ENCODE results near the gene COL2A1.
A peak's percentile ranks its signal among the peaks of the same experiment; 100 is the strongest.
"Not testable (repeated sequence)": the region's sequence is repeated elsewhere in the genome, so short reads cannot be mapped to it uniquely, and the experiment has no call there.

Gene COL2A1

DNA sequence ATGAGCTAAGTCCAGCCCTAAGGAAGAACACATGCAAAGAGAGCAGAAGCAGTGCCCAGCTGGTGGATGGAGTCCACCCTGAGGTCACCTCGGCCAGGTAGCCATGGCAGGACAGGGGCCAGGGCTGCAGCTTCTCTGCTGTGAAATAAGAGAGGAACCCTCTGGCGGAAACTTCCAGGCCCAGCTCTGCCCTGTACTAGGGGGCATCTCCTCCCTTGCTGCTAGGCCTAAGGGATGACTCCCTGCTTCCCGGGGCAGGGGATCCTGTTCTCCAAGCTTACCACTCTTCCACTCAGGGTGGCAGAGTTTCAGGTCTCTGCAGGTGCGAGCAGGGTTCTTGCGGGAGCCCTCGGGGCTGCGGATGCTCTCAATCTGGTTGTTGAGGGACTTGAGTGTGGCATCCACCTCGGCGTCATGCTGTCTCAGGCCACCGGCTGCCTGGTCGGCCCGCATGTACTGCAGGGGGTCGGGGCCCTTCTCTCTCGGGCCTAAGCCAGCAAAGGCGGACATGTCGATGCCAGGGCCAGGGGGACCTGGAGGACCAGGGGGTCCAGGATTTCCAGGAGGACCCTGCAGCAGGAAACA is 29.1 kb downstream of the COL2A1 start:
- DNase-seq (ENCODE audit: low read depth in 2 of 2) = no peak

GRCh38 chr12:47973870-47974269 is 30.4 kb downstream of the COL2A1 start:
- no peak for DNase-seq (ENCODE audit: low read depth in 2 of 2)

DNA sequence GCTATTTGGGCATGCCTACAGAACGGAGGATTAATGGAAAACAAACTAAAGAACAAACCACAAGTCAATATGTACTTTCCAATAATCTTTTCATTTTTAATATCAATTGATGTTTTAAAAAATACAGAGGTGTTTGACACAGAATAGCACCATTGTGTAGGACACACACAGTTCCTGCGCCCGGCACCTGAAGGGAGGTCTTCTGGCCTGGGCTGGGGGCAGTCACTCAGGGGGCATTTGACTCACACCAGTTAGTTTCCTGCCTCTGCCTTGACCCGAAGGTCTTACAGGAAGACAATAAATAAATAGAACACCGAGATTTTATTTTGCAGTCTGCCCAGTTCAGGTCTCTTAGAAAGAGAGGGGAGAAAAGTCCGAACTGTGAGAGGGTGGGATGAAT is 31.4 kb downstream of the COL2A1 start:
- DNase-seq (ENCODE audit: low read depth in 2 of 2) = no peak

DNA sequence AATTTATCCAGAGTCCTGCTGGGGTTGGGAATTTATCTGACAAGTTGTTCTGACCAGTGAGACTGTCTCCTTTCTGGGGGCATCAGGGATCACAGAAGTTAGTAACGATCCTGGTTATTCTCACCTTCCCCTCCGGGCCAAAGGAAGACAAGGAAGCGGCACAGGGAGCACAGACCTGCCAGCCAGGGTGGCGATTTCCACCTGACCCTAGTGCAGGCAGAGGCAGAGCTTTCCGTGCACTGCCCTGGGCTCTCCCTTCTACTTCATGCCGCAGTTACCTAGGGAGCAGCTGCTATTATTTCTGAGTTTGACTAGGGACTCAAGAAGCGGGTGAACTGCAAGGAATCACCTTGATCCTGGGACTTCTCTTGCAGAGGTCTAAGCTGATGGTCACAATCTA is 33.4 kb downstream of the COL2A1 start:
- DNase-seq (ENCODE audit: low read depth in 2 of 2) = no peak

DNA sequence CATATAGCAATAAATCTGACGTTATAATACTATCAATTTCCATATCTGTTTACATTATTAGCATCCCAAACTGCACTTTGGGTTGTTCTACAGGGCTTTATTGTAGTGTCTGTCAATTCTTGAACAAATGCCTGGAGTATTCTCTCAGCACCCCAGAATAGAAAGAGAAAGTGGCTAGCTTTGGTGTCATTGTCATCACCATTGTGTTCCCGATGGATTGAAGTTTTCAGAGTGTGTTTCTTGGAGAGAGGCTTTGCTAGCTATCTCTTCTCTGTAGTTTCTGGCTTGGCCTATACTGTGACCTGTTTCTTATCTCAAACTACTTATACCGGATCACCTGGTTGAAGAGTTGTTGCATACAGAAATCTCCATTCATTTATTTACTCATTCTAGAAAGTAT is 34.4 kb downstream of the COL2A1 start:
- no peak for DNase-seq (ENCODE audit: low read depth in 2 of 2)

DNA sequence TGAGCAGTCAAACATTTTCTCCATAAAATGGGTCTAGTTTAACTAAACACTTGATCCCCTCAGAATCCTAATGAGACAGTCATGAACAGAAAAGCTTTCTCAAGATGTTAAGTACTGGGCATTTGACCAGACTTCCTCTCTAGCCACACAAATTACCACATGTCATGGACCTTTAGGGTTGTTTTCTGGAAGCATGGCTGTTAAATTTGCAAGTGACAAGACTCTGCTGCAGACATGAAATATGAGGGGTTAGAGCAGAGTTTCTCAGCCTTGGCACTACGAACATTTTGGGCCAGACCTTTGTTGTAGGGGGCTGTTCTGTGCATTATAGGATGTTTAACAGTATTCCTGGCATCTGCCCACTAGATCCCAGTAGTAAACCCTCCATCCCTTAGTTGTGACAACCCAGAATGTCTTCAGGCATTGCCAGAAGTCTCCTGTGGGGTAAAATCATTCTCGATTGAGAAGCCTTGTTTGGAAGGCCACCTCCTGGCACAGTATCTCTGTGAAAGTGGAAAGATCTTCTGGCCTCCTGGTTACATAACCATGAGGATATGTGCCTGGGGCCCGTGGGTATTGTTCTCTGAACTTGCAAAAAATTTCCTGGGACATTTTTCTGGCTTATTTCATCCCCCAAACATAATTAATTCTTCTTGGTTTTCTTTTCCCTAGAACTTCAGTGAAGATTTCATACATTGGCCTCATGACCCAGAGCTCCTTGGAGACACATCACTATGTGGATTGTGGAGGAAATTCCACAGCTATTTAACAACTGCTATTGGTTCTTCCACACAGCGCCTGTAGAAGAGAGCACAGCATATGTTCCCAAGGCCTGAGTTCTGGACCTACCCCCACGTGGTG is 36.6 kb downstream of the COL2A1 start:
- no peak for DNase-seq (ENCODE audit: low read depth in 2 of 2)

- no peak for DNase-seq (ENCODE audit: low read depth in 2 of 2)
Measured at GRCh38 chr12:47965581-47965980, 38.7 kb downstream of the COL2A1 start.

- DNase-seq (ENCODE audit: low read depth in 2 of 2) = no peak
Measured at GRCh38 chr12:47964106-47964728, 40.1 kb downstream of the COL2A1 start.

DNA sequence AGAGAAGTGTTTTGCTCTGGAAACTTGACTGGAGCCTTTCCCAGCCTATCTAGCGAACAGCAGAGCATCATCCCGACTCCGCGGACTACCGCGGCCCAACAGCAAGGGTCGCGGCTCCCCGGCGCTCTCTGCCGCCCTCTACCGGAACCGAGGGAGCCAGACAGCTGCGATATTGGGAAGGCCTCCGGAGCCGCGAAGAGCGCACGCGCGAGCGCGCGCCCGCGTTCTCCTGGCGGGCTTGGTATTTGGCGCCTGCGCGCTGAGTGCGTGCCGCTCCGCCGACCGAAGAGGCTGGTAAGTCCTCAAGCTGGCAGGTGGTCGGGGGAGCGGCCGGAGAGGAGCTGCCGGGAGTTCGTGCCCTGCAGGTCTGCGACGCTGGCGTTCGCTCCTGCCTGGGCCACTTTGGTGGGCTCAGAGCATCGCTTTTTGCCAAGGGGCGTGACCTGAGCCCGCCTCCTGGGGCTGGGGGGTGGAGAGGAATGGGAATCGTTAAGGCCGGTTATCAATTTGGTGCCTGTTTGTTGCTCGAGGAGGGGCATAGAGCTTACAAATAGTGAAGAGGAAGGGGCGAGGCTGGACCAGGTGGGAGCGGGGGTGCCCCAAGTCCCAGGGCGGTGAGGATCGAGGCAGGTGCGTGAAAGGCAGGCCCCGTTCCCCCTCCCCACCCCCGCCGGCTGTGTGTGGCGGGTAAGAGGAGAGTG is 40.8 kb downstream of the COL2A1 start, which contains the start of gene TMEM106C:
Gene TMEM106C, plus strand, starts transcription at position 257 of the 701 bp plus-strand sequence. CDS start 641 bp downstream, outside the sequence.
- DNase-seq (ENCODE audit: low read depth in 2 of 2) = peak; percentile 89 to 91

DNA sequence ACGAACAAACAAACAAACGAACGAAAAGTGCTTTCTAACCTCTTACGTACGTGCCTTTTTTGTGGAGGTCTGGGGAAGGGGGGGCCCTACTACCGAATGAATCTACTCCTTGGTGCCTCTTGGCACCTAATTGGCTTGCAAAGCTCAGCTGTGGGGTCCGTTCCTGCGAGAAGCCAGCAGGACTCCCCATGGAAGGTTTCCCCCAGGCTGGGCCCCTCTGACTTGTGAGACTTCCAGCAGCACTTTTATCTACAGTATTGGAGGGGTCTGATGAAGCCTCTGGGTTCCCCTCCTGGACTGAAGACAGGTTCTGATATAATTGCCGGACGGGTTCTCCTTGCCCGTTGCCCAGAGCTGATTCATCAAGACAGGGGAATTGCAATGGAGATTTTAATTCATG is 42.1 kb downstream of the COL2A1 start:
- DNase-seq (ENCODE audit: low read depth in 2 of 2) = no peak

DNA sequence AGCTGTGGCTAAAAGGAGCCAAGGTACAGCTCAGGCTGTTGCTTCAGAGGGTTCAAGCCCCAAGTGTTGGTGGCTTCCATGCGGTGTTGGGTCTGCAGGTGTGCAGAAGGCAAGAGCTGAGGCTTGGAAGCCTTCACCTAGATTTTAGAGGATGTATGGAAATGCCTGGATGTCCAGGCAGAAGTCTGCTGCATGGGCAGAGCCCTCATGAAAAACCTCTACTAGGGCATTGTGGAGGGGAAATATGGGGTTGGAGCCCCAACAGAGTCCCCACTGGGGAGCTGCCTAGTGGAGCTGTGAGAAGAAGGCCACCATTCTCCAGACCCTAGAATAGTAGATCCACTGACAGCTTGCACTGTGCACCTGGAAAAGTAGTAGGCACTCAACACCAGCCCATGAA is 46.6 kb downstream of the COL2A1 start:
- not testable (repeated sequence) for DNase-seq (ENCODE audit: low read depth in 2 of 2)

- no peak for DNase-seq (ENCODE audit: low read depth in 2 of 2)
Measured at GRCh38 chr12:47955059-47955458, 49.2 kb downstream of the COL2A1 start.

DNA sequence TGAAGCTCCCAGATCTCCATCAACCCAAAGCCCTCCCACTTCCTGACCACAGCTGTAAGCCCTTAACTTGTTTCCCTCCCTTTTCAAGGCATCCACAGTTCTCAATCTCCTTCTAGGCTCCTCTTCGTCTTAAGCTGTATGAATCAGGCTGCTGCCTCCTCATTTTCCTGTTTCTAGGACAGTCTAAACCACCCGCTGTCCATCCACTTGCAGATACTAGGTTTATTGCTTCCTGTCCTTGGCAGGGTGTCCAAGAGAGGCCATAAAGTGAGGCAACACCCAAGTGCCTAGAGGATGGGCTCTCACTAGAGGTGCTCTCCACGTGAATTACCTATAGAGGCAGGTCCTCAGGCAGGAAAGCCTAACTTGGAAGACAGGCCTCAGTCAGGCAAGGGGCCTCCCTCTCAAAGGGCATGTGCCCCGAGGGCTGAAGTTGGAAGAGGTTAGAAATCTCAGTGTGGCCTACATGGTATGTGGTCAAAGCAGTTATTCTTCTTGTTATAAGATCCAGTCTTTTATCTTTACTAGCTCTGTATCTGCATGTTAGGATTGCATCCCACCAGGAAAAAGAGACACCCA is 49.7 kb downstream of the COL2A1 start:
- no peak for DNase-seq (ENCODE audit: low read depth in 2 of 2)

DNA sequence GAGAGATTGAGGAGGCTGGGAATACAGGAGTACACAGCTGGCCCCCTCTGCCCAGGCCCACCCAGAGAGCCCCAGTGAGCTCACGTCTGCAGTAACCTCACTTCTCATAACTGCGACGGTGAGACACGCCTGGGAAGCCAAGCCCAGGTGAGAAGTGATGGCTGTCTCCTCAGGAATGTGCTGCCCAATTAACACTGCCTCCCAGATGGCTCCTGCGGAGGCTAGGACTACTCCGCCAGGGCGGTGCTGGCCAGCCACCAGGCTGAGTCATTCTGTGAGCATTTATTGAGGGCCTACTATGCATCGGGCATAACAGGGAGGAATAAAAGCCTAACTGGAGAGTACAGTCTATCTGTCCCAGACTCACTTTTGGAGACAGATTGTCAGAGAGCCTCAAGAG is 50.2 kb downstream of the COL2A1 start:
- DNase-seq (ENCODE audit: low read depth in 2 of 2) = no peak

DNA sequence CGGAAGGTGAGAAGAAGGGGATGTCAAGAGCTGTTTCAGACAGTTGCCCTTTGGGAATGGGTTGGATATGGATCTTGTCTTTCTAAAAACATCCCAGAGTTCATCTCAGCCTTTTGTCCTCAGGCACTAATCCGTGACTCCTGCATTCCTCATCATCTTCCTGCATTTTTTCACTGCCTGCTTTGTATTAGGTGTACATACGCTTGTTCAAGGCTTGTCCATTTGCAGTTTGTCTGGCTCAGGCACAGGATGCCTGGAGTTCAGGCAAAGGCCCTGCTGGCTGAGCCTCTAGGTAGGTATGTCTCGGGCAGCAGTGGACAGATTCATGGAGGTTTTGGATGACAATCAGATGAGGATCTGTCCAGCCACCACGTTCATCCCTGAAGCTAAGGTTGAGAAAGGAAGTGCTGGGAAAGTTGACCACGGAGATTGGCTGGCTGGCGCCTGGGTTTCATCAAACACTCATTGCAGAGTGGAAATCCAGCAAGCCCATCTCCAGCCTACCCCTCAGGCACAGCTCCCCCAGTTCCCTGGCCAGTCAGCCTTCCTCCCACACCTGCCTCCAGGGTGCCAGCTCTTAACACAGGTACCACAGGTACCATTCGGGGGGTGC is 53.3 kb downstream of the COL2A1 start:
- no peak for DNase-seq (ENCODE audit: low read depth in 2 of 2)

GRCh38 chr12:47949441-47950341 is 54.6 kb downstream of the COL2A1 start:
- DNase-seq (ENCODE audit: low read depth in 2 of 2) = peak; percentile 8 to 47

GRCh38 chr12:47947341-47947740 is 56.9 kb downstream of the COL2A1 start:
- no peak for DNase-seq (ENCODE audit: low read depth in 2 of 2)

DNA sequence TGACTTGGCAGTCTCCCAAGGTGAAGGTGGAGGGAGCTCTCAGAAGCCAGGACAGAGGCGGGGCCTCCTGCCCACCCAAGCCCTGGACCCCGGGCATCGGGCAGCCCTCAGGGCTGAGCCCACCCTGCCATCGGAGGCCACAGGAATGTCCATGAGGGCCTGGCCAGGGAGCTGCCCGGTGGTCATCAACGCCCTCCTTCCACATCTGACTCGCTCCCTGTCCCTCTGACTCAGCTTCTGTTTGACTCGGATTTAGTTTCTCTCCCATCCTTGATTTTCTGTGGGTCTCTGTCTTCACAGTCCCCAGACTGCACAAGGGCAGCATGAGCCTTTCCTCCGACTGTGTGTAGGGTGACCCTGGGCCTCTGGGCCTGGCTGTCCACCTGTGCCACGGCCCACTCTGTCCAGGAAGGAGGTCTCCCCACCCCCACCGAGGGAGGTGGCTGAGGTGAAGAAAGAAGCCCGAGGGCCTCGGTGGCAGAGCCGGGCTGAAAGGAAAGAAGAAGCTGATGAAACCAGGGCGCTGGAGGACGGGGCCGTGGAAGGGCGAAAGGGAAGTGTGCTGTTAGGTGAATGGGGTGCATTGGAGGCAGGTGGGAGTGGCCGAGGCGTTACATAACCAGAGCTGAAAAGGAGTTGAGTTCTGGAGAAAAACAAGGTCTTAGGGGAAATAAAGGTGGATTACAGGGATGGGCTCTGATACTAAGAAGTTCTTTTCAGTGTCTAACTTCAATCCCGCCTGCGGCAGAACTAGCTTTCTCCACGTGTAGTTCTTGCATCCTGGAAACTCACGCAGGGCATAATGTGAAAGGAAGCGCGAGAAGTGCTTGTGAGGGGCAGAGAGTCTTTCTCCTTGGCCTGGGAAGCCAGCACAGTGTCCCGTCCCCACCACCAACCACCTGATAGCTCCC is 57.6 kb downstream of the COL2A1 start:
- DNase-seq (ENCODE audit: low read depth in 2 of 2) = no peak

- DNase-seq (ENCODE audit: low read depth in 2 of 2) = no peak
Measured at GRCh38 chr12:47945341-47945728, 58.9 kb downstream of the COL2A1 start.

Measured in stimulated activated CD4-positive, alpha-beta T cell treated with anti-CD3 and anti-CD28 coated beads, Interleukin-1b, Interleukin-23, amount 100 ng/mL, for 4 hours (primary cell).